ENCODE results near the gene EAF2. TPM values are rescaled to one million over a fixed set of nuclear protein-coding genes. Genes with fewer than 3 reads are reported as not detected.
A peak's percentile ranks its signal among the peaks of the same experiment; 100 is the strongest.

EAF2 gene
- total and polyA plus RNA-seq, 2 of the 13 experiments (the other 11 are each of a cell fraction or from before 2014, with no cell fraction given) = 4.0 to 14.6 TPM

GRCh38 chr3:121821421-121822199 is 13.4 kb upstream of the EAF2 start (continued):
- no peak for TF ChIP-seq ZNF788 (CRISPR knock-in tag; IDR thresholded peaks at IDR 0.05; ENCODE audit: borderline replicate concordance)
- no peak for TF ChIP-seq KDM5B (CRISPR knock-in tag; IDR thresholded peaks at IDR 0.05; ENCODE audit: borderline replicate concordance)
- TF ChIP-seq FOXA1 (IDR thresholded peaks at IDR 0.05) = no peak
- no peak for TF ChIP-seq FOXA1 (CRISPR knock-in tag; IDR thresholded peaks at IDR 0.05)
- TF ChIP-seq ZNF101 (CRISPR knock-in tag; IDR thresholded peaks at IDR 0.05; ENCODE audit: borderline replicate concordance, low read depth) = no peak
- TF ChIP-seq, protein P1, sequence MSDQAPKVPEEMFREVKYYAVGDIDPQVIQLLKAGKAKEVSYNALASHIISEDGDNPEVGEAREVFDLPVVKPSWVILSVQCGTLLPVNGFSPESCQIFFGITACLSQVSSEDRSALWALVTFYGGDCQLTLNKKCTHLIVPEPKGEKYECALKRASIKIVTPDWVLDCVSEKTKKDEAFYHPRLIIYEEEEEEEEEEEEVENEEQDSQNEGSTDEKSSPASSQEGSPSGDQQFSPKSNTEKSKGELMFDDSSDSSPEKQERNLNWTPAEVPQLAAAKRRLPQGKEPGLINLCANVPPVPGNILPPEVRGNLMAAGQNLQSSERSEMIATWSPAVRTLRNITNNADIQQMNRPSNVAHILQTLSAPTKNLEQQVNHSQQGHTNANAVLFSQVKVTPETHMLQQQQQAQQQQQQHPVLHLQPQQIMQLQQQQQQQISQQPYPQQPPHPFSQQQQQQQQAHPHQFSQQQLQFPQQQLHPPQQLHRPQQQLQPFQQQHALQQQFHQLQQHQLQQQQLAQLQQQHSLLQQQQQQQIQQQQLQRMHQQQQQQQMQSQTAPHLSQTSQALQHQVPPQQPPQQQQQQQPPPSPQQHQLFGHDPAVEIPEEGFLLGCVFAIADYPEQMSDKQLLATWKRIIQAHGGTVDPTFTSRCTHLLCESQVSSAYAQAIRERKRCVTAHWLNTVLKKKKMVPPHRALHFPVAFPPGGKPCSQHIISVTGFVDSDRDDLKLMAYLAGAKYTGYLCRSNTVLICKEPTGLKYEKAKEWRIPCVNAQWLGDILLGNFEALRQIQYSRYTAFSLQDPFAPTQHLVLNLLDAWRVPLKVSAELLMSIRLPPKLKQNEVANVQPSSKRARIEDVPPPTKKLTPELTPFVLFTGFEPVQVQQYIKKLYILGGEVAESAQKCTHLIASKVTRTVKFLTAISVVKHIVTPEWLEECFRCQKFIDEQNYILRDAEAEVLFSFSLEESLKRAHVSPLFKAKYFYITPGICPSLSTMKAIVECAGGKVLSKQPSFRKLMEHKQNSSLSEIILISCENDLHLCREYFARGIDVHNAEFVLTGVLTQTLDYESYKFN (CRISPR knock-in tag; conservative IDR thresholded peaks at IDR 0.05) = no peak
- no peak for TF ChIP-seq ZNF792 (CRISPR knock-in tag; IDR thresholded peaks at IDR 0.05)
- no peak for TF ChIP-seq CENPBD1 (CRISPR knock-in tag; IDR thresholded peaks at IDR 0.05; ENCODE audit: borderline replicate concordance, low read depth)
- no peak for TF ChIP-seq ZNF619 (CRISPR knock-in tag; IDR thresholded peaks at IDR 0.05)

- Histone ChIP-seq H3K4me3 (replicated peaks in 1 of 3; ENCODE audit: insufficient read depth in 1 of 3, low read depth in 2 of 3, low read length in 3 of 3) (no peak overlapping the region), H3K4me1 (ENCODE audit: insufficient read depth, low read length) (no peaks in the 10 kb centered on the region), H3K9ac (ENCODE audit: insufficient read depth, low read depth, low read length) (no peak overlapping the region), H3K79me2 (ENCODE audit: insufficient read depth, low read length) (peaks cover 8% of the 10 kb centered on the region), H4K20me1 (ENCODE audit: insufficient read depth, low read length) (no peaks in the 10 kb centered on the region), H3K9me3 (ENCODE audit: low read length) (peaks cover 12% of the 10 kb centered on the region), H2AFZ (ENCODE audit: low read length) (no peak overlapping the region), H3K36me3 (replicated peaks in 1 of 2; ENCODE audit: control insufficient read depth in 1 of 2, insufficient read depth in 2 of 2, low read length in 2 of 2) (peaks cover 11 to 45% of the 10 kb centered on the region in 2 experiments), H3K27ac (ENCODE audit: extremely low read length, insufficient read depth, low read length) (no peak overlapping the region), H3K4me2 (ENCODE audit: low read depth, low read length) (no peak overlapping the region), H3K27me3 (ENCODE audit: control insufficient read depth in 1 of 2, insufficient read depth in 2 of 2, low read length in 2 of 2) (no peaks in the 10 kb centered on the region)
- ATAC-seq (no peak), DNase-seq (ENCODE audit: low spot score) (no peak), FAIRE-seq (no peak)
- in situ Hi-C loops (cut with HindIII; ENCODE audit: extremely low pct_ligation_motif_present, low pct_unique_long_range_greater_than_20kb) = no loop called here
- BruUV-seq (replicated peaks) = no TSS peak
- intact Hi-C loops (cut with micrococcal nuclease; ENCODE audit: unreplicated experiment) = no loop called here
- POLR2A ChIA-PET = no interaction called here
- WGBS (ENCODE audit: low lambda C conversion rate) = 98% methylated on average over 1 of the region's 1 CpG
- CTCF ChIA-PET (ENCODE audit: low intra/inter-chr PET ratio, low total read pairs) = no interaction called here
- TF ChIP-seq SP5 (CRISPR knock-in tag; IDR thresholded peaks at IDR 0.05; ENCODE audit: borderline replicate concordance, low read depth) (no peak), NBN (conservative IDR thresholded peaks at IDR 0.05) (no peak), ZGPAT (CRISPR knock-in tag; IDR thresholded peaks at IDR 0.05) (no peak), CBX1 (IDR thresholded peaks at IDR 0.05; ENCODE audit: low read depth) (no peak), ZNF256 (CRISPR knock-in tag; conservative IDR thresholded peaks at IDR 0.05) (no peak), ZNF280D (CRISPR knock-in tag; IDR thresholded peaks at IDR 0.05) (0 out of 2 replicates have a peak, but pooled peaks have one; percentile 50), ZNF891 (CRISPR knock-in tag; IDR thresholded peaks at IDR 0.05) (no peak)
These were observed 12.0 kb upstream of the EAF2 start for GRCh38 chr3:121822973-121823372.

All from HepG2 (cell line).